ENCODE measurements around the gene BPIFB2. TPM values are rescaled to one million over a fixed set of nuclear protein-coding genes. Genes with fewer than 3 reads are reported as not detected.
"Not testable (repeated sequence)": the region's sequence is repeated elsewhere in the genome, so short reads cannot be mapped to it uniquely, and the experiment has no call there.

BPIFB2 gene, protein sequence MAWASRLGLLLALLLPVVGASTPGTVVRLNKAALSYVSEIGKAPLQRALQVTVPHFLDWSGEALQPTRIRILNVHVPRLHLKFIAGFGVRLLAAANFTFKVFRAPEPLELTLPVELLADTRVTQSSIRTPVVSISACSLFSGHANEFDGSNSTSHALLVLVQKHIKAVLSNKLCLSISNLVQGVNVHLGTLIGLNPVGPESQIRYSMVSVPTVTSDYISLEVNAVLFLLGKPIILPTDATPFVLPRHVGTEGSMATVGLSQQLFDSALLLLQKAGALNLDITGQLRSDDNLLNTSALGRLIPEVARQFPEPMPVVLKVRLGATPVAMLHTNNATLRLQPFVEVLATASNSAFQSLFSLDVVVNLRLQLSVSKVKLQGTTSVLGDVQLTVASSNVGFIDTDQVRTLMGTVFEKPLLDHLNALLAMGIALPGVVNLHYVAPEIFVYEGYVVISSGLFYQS
- polyA plus RNA-seq (ENCODE audit: low read depth in 6 of 6), result not detected

DNA sequence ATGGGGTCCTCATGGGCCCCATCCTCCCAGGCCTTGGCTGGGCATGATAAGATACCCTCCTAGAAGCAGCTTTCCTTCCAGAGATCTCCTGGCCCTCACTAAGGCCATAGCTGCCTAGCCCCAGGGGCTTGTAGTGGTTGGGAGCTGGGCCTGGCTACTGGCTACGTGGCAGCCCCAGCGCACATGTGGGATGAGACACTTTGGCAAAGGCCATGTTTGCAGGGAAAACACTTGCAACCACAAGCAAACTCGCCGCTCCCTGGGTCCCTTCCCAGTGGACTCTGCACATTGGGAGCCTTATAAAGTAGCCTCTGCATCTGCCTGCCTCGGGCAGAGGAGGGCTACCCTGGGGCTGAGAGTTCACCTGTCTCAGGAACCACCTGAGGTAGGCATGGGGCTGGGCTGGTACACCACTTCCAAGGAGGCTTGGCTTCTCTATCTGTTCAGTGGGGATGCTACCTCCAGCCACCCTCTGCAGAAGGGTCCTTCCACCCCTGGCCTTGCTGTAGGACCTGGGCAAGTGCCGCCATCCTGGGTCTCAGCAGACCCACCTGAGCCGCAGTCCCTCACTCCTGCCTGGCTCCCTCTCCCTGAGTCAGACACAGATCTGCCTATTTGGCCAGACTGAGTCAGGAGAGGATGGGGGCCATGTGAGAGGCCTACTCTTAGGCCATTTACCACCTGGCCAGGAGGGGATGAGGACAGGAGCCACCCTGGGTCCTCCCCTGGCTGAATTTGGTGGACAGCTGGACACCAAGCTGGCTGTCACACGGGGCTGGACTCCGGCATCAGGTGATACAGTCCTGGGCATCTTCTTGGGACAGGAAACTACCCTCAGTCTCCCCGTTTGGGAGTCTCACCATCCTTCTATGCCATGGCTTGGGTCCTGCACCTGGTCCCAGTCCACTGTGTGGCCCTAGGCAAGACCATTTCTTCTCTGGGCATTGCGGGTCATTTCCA lies at the start of gene BPIFB2:
Gene BPIFB2 (plus strand): TSS at position 329 of the 960 bp plus-strand sequence. CDS start 871 bp downstream, outside the sequence.
- Mint-ChIP-seq H3K27ac (peak within 1 kb of the TSS in 1 of 6 donors; percentile 53), H3K4me3 (no peak within 1 kb of the TSS), H3K36me3 (peaks cover 4 to 9% of the 10 kb centered on the region in 2 donors), H3K9me3 (peaks cover 2 to 11% (median 3%) of the 10 kb centered on the region in 7 donors), H3K4me1 (no peaks in the 10 kb centered on the region), H3K27me3 (no peaks in the 10 kb centered on the region)
- DNase-seq (no peak), ATAC-seq (ENCODE audit: low read depth in 2 of 2) (no peak)

DNA sequence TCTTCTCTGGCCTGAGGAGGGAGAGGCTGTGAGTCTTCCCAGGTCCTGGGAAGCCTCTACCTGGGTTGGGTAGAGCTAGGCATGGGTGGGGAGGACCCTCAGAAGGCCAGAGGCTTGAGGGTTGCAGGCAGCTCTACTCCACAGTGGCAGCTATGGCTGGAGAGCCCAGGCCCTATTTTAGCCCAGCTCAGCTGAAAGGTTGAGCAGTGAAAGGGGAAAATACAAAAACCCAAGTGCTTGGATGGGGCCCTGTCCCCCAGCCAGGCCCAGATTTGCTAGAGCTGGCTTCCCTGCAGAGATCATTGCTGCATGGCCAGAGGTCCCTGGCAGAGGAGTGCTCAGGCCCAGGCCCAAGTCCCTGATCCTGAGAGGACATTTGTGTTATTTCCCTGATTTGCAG lies 48.9 kb upstream of the BPIFB2 start:
- peaks cover 0 to 8% (median 6%) of the 10 kb centered on the region in 3 donors for H3K27me3 Mint-ChIP-seq
- no peak for ATAC-seq (ENCODE audit: low read depth in 2 of 2)
- H3K4me3 Mint-ChIP-seq, result no peak overlapping the region
- H3K36me3 Mint-ChIP-seq, result peaks cover 13 to 31% of the 10 kb centered on the region in 2 donors
- DNase-seq, result no peak
- H3K9me3 Mint-ChIP-seq, result peaks cover 10 to 48% (median 29%) of the 10 kb centered on the region in 7 donors
- H3K27ac Mint-ChIP-seq, result no peak overlapping the region
- H3K4me1 Mint-ChIP-seq, result peaks cover 0 to under 1% (median 0%) of the 10 kb centered on the region in 3 donors

DNA sequence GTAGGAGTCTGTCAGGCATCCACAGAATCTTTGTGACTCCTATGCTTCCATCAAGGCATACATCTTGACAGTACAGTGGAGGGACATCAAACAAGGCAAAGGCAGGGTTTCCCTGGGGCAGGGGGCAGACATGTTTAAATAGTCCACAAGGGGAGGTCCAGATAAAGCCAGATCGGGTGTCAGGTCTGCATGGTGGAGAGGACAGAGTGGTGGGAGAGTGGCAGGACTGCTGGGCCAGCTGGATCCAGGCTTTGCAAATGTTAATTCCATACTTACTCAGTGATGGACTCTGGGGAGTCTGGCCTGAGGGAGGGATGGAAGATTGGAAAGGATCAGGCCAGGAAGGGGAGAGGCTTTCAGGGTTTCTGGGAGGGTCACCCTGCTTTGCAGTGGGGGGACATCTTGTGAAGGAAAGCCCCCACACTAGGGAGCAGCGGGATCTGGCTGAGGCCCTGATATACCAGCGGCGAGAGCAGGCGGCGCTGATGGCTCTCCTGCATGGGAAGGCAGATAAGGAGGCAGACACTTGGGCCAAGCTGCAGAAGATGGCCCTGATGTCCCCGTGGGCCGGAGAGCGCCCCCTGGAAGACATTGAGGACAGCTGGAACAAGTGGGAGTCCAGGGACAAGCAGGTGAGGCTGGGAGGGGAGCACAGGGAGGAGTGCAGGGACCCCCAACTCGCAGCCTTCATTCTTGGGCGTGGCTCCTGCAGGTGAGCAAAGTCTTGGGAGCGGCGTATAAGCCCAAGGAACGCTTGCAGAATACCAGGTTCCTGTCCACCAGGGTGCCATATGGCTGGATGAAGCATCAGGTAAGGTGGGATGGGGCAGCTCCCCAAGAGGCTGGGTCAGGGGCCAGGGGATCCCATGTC lies 47.9 kb upstream of the BPIFB2 start:
- H3K9me3 Mint-ChIP-seq, result peaks cover 8 to 43% (median 25%) of the 10 kb centered on the region in 7 donors
- DNase-seq (no peak), ATAC-seq (ENCODE audit: low read depth in 2 of 2) (no peak)
- H3K27ac Mint-ChIP-seq, result peak overlapping the region in 1 of 6 donors; percentile 29
- peaks cover 0 to 8% (median 6%) of the 10 kb centered on the region in 3 donors for H3K27me3 Mint-ChIP-seq
- H3K4me3 Mint-ChIP-seq, result no peak overlapping the region
- peaks cover 0 to 5% (median 0%) of the 10 kb centered on the region in 3 donors for H3K4me1 Mint-ChIP-seq
- H3K36me3 Mint-ChIP-seq, result peaks cover 13 to 31% of the 10 kb centered on the region in 2 donors

DNA sequence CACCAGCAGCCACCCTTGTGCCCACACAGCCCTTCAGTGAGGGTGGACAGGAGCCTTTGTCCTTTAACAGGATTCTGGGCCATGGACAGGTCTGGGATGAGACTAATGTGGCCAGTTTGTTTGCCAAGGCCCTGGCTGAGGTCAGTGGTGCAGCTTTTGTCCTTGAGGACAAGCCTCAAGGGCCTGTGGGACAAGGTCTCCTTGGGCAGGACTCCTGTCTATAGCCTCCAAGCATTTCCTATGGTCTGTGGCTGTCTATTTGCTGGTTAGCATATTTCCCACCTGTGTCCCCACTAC lies 47.3 kb upstream of the BPIFB2 start:
- no peak for ATAC-seq (ENCODE audit: low read depth in 2 of 2)
- H3K4me3 Mint-ChIP-seq, result no peak overlapping the region

DNA sequence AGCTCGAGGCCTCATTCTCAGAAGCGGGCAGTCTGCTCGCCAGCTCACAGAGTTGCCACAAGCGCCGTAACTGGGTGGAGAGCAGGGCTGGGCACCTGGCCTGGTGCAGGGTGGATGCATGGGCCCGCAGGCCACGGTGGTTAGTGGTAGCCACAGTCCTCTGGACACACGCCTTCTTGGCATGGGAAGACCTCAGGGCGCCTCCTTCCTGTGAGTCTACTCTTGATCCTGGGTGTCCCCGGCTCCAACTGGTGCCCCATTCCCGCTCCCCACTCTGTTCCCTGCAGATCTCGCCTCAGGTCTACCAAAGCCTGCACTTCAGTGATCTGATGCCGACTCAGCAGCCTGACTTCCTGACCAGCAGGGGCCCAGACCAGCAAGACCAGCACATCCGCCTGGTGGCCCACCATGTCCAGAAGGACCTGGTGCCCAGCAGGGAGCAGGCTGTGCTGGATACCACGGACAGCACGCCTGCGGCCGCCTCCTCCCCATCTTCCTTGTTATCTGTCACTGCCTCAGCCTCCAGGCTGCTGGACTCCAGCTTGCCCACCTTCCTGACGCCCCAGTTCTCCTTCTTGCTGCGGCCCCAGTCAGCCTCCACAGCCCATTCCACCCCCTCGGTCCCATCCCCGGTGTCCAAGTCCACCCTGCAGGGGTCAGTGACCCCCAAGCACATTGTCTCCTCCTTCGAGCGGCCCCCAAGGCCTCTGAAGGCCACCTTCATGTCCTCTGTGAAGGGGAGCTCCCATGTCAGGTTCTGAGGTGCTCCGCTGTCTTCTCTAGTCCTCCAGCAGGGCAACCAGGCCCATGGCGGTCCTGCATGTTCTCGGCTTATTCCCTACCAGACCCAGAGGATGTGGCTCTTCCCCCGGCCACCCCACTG lies 46.4 kb upstream of the BPIFB2 start:
- DNase-seq (no peak), ATAC-seq (ENCODE audit: low read depth in 2 of 2) (no peak)
- H3K27ac Mint-ChIP-seq, result no peak overlapping the region
- peaks cover 0 to 8% (median 6%) of the 10 kb centered on the region in 3 donors for H3K27me3 Mint-ChIP-seq
- peak overlapping the region in 1 of 8 donors; percentile 46 for H3K4me3 Mint-ChIP-seq
- H3K9me3 Mint-ChIP-seq, result peaks cover 8 to 31% (median 19%) of the 10 kb centered on the region in 7 donors
- peaks cover 10 to 31% of the 10 kb centered on the region in 2 donors for H3K36me3 Mint-ChIP-seq
- peaks cover 0 to 5% (median 3%) of the 10 kb centered on the region in 3 donors for H3K4me1 Mint-ChIP-seq

More for the DNA sequence above, 47.3 kb upstream of the BPIFB2 start:
- Mint-ChIP-seq H3K9me3 (peaks cover 8 to 37% (median 25%) of the 10 kb centered on the region in 7 donors), H3K27me3 (peaks cover 0 to 8% (median 6%) of the 10 kb centered on the region in 3 donors), H3K4me1 (peaks cover 0 to 5% (median under 1%) of the 10 kb centered on the region in 3 donors), H3K36me3 (peaks cover 13 to 31% of the 10 kb centered on the region in 2 donors), H3K27ac (no peak overlapping the region)
- no peak for DNase-seq

DNA sequence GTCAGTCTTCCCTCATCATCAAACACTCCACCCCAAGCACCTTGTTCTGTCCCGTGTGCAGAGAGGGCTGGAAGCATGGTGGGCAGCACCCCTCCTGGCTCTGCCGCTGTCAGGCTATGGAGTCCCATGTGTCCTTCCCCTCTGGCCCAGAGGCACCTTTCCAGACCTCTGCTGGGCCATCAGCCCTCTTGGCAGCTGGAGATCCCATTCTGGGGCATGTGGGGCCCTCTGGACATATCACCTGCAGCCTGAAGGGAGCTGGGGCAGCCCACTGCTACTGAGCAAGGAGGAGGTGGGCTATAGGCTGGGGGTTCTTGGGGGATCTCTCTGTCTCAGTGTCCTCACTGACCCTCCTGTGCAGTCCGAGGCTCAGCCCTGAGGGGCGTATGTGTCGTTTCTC lies 45.5 kb upstream of the BPIFB2 start:
- no peak overlapping the region for H3K4me3 Mint-ChIP-seq
- peak overlapping the region in 1 of 6 donors; percentile 49 for H3K27ac Mint-ChIP-seq
- H3K4me1 Mint-ChIP-seq, result peaks cover 7 to 13% (median 12%) of the 10 kb centered on the region in 3 donors
- H3K9me3 Mint-ChIP-seq, result peaks cover 4 to 21% (median 15%) of the 10 kb centered on the region in 7 donors
- peaks cover 4 to 23% of the 10 kb centered on the region in 2 donors for H3K36me3 Mint-ChIP-seq
- DNase-seq (no peak), ATAC-seq (ENCODE audit: low read depth in 2 of 2) (no peak)
- peaks cover 0 to 8% (median 0%) of the 10 kb centered on the region in 3 donors for H3K27me3 Mint-ChIP-seq

DNA sequence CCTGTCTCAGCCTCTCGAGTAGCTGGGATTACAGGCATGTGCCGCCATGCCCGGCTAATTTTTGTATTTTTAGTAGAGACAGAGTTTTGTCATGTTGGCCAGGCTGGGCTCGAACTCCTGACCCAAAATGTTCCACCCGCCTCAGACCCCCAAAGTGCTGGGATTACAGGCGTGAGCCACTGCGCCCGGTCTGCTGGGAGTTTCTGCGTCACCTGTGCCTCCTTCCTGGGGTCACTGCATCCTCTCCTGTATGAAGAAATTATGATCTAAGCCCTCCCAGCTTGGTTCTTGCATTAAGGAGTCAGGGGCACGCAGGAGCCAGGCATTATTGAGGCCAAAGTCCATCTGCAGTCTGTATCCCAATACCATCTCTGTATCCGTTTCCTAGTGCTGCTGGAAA lies 44.9 kb upstream of the BPIFB2 start:
- DNase-seq; ATAC-seq (ENCODE audit: low read depth in 2 of 2); H3K4me3 Mint-ChIP-seq; H3K27me3 Mint-ChIP-seq: not testable (repeated sequence)
- peaks cover 13 to 19% (median 15%) of the 10 kb centered on the region in 3 donors for H3K4me1 Mint-ChIP-seq
- H3K27ac Mint-ChIP-seq, result peak overlapping the region in 3 of 6 donors; percentile 61 to 83 (median 81)
- H3K9me3 Mint-ChIP-seq, result peaks cover 3 to 15% (median 12%) of the 10 kb centered on the region in 7 donors
- peaks cover 4 to 19% of the 10 kb centered on the region in 2 donors for H3K36me3 Mint-ChIP-seq

DNA sequence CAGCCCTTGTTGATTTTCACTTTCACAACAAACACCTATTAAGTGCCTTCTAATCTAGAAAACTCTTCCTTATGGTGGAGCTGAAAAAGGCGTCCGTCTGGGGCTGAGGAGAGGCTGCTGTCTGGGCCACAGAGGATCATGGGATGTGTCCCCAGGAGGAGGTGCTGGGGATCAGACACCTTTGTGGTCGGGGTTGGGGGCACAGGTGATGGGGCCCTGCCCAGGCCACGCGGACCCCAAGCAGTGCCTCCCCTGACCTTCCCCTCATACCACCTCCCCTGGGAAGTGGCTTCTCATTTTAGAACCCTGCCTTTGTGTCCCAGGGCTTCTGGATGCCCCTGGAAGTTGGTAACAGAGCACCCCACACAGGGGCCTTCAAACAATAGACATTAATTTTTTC lies 44.3 kb upstream of the BPIFB2 start:
- DNase-seq, result no peak
- ATAC-seq (ENCODE audit: low read depth in 2 of 2), result no peak
- peaks cover 4 to 14% of the 10 kb centered on the region in 2 donors for H3K36me3 Mint-ChIP-seq
- peaks cover 0 to 8% (median 0%) of the 10 kb centered on the region in 3 donors for H3K27me3 Mint-ChIP-seq
- peaks cover 13 to 24% (median 15%) of the 10 kb centered on the region in 3 donors for H3K4me1 Mint-ChIP-seq
- H3K4me3 Mint-ChIP-seq, result no peak overlapping the region
- peaks cover 0 to 10% (median 6%) of the 10 kb centered on the region in 7 donors for H3K9me3 Mint-ChIP-seq
- peak overlapping the region in 1 of 6 donors; percentile 81 for H3K27ac Mint-ChIP-seq

DNA sequence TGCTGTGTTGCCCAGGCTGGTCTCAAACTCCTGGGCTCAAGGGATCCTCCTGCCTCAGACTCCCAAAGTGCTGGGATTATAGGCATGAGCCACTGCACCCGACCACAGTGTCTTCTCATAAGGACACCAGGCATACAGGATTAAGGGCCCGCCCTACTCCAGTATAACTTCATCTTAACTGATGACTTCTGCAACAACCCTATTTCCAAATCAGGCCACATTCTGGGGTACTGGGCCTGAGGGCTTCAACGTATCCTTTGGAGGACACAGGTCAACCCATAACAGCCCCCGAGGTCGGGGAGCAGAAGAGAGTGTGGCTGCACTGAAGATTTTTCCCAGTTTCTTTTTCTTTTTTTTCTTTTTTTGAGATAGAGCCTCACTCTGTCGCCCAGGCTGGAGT lies 42.9 kb upstream of the BPIFB2 start:
- DNase-seq (no peak), ATAC-seq (ENCODE audit: low read depth in 2 of 2) (no peak)
- Mint-ChIP-seq H3K36me3 (peaks cover 0 to 2% of the 10 kb centered on the region in 2 donors), H3K27ac (peak overlapping the region in 1 of 6 donors; percentile 66), H3K4me1 (peaks cover 20 to 32% (median 23%) of the 10 kb centered on the region in 3 donors), H3K4me3 (no peak overlapping the region), H3K27me3 (peaks cover 0 to 8% (median 0%) of the 10 kb centered on the region in 3 donors), H3K9me3 (no peaks in the 10 kb centered on the region)

DNA sequence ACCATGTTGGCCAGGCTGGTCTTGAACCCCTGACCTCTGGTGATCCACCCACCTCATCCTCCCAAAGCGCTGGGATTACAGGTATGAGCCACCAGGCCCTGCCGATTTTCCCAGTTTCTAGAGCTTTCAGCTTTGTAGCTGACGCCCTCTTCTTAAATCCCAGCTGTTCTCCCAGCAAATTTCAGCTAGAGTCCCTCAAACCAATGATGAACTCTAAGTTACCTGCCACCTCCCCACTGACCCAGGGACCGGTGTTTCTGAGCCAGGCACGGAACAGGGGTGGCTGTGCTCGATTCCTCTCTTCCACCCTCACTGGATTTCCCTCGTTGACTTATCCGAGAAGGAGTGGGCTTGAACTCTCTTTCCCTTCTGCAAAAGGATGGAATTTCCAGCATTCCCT lies 42.4 kb upstream of the BPIFB2 start:
- ATAC-seq (ENCODE audit: low read depth in 2 of 2) (no peak), DNase-seq (no peak)
- Mint-ChIP-seq H3K9me3 (no peaks in the 10 kb centered on the region), H3K4me3 (no peak overlapping the region), H3K27me3 (peaks cover 0 to 8% (median 0%) of the 10 kb centered on the region in 3 donors), H3K27ac (peak overlapping the region in 2 of 6 donors; percentile 22 to 86), H3K4me1 (peaks cover 24 to 35% (median 29%) of the 10 kb centered on the region in 3 donors), H3K36me3 (no peaks in the 10 kb centered on the region)

DNA sequence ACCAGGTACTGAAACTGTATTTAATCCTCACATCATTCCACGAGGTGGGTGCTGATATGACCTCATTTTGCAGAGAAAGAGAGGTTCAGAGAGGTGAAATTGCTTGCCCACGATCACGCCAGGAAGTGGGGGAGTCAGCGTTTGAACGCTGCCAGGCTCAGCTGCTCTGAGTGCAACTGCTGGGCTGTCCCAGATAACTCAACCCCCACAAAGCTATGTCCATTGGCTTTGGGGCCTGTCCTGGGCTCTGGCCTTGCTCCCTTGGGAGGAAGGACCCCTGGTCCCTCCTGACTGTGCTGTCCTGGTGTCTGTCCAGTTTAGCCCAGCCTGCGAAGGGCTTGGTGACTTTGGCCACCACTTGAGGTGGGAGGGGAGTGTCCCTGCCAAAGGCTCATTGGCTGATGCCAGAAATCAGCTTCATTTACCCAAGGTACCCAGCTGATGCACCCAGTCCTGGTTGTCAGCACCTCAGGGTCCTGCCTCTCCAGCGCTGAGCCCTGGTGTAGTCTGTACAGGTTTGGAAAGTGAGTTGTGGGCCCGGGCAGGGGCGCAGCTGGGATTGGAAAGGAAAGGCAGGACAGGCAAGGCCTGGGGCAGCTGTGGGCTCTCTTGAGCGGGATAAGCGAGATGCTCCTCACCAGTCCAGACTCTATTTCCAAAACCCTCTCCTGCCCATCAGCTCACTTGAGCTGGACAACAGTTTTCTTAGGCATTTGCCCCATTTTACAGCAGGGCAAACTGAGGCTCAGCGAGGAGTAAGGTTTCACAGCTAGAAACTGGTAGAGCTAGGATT lies 41.7 kb upstream of the BPIFB2 start:
- Mint-ChIP-seq H3K36me3 (no peaks in the 10 kb centered on the region), H3K4me1 (peaks cover 25 to 36% (median 33%) of the 10 kb centered on the region in 3 donors), H3K4me3 (no peak overlapping the region), H3K27ac (peak overlapping the region in 2 of 6 donors; percentile 73 to 92), H3K9me3 (no peaks in the 10 kb centered on the region), H3K27me3 (peaks cover 0 to 8% (median 0%) of the 10 kb centered on the region in 3 donors)
- DNase-seq (no peak), ATAC-seq (ENCODE audit: low read depth in 2 of 2) (no peak)
